HEK293T (cell line): ENCODE data around the gene CASP9.

Experiments used
- CTCF ChIA-PET: fragments of 350-600 bp; formaldehyde crosslinking; extraction: SDS; loops from one replicate; lab custom pipeline; 2021; ENCODE audit warnings: antibody characterized with exemption, inconsistent platforms; lab: Yijun Ruan, JAX
- POLR2A ChIA-PET: fragments of 350-600 bp; formaldehyde crosslinking; extraction: SDS; loops from one replicate; lab custom pipeline; 2020; ENCODE audit warnings: antibody characterized with exemption, inconsistent platforms; lab: Yijun Ruan, JAX
- DNase-seq: peaks from one replicate; pipeline ENCODE4 v3.0.0; 2012; ENCODE audit warnings: mixed read lengths; ENCODE audit errors: extremely low spot score
- ARNT ChIP-seq: fragments of 450-650 bp; IDR thresholded peaks from 2 replicates; pipeline ENCODE4 v1.6.1; 2017; ENCODE audit warnings: mild to moderate bottlenecking
- BHLHE40 ChIP-seq: fragments of 450-650 bp; IDR thresholded peaks from 2 replicates; pipeline ENCODE4 v1.6.1; 2016; ENCODE audit warnings: mild to moderate bottlenecking, moderate library complexity, borderline replicate concordance
- CTBP1 ChIP-seq: fragments of 450-650 bp; IDR thresholded peaks from 2 replicates; pipeline ENCODE4 v1.6.1; 2016; ENCODE audit warnings: borderline replicate concordance
- ELF4 ChIP-seq: fragments of 450-650 bp; IDR thresholded peaks from 2 replicates; pipeline ENCODE4 v1.6.1; 2017; ENCODE audit warnings: antibody characterized with exemption
- FOXA1 ChIP-seq: fragments of 450-650 bp; IDR thresholded peaks from 2 replicates; pipeline ENCODE4 v1.6.1; 2016; ENCODE audit warnings: mild to moderate bottlenecking
- FOXK2 ChIP-seq: fragments of 450-650 bp; IDR thresholded peaks from 2 replicates; pipeline ENCODE4 v1.6.1; 2016; ENCODE audit warnings: mild to moderate bottlenecking
- FOXM1 ChIP-seq: fragments of 450-650 bp; IDR thresholded peaks from 2 replicates; pipeline ENCODE4 v1.6.1; 2017; ENCODE audit warnings: mild to moderate bottlenecking, borderline replicate concordance
- HDGF ChIP-seq: fragments of 450-650 bp; IDR thresholded peaks from 2 replicates; pipeline ENCODE4 v1.6.1; 2017; ENCODE audit warnings: antibody characterized with exemption, borderline replicate concordance
- L3MBTL2 ChIP-seq: fragments of 450-650 bp; conservative IDR thresholded peaks from 2 replicates; pipeline ENCODE4 v1.6.1; 2016; ENCODE audit warnings: mild to moderate bottlenecking
- LEF1 ChIP-seq: fragments of 450-650 bp; IDR thresholded peaks from 2 replicates; pipeline ENCODE4 v1.6.1; 2017; ENCODE audit warnings: mild to moderate bottlenecking, borderline replicate concordance
- NFRKB ChIP-seq: fragments of 450-650 bp; IDR thresholded peaks from 2 replicates; pipeline ENCODE4 v1.6.1; 2016; ENCODE audit warnings: mild to moderate bottlenecking, moderate library complexity
- PKNOX1 ChIP-seq: fragments of 450-650 bp; IDR thresholded peaks from 2 replicates; pipeline ENCODE4 v1.6.1; 2016
- SP1 ChIP-seq: fragments of 450-650 bp; IDR thresholded peaks from 2 replicates; pipeline ENCODE4 v1.6.1; 2017
- SUZ12 ChIP-seq: fragments of 450-650 bp; IDR thresholded peaks from 2 replicates; pipeline ENCODE4 v1.6.1; 2016; ENCODE audit warnings: mild to moderate bottlenecking
- TARDBP ChIP-seq: fragments of 450-650 bp; IDR thresholded peaks from 2 replicates; pipeline ENCODE4 v1.6.1; 2016
- ZNF384 ChIP-seq: fragments of 450-650 bp; IDR thresholded peaks from 2 replicates; pipeline ENCODE4 v1.6.1; 2016

The CASP9 gene

DNA sequence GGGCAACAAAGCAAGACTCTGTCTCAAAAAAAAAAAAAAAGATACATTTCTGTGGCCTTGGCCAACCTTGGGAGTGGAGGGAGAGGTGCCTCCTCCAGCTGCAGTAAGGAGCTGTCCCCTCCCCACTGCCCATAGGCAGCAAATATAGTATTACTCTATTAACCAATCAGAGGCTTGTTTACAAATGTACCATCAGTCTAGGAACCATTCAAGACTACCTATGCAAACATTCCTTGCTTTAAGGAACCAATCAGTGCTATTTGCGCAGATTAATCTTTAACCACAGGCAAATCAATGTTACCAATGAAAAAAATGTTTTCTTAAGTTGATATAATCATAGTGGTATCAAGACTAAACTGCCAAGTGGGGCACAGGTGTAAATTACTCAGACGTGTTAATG, 66.4 kb downstream of the CASP9 start:
- POLR2A ChIA-PET, result no interaction called here
- TF ChIP-seq TARDBP (no peak), SUZ12 (no peak), CTBP1 (no peak), PKNOX1 (no peak), FOXK2 (no peak), LEF1 (no peak), ELF4 (no peak), BHLHE40 (no peak), FOXM1 (no peak), ZNF384 (no peak), SP1 (no peak), NFRKB (no peak), FOXA1 (no peak)
- no peak for DNase-seq
- CTCF ChIA-PET, result no interaction called here

DNA sequence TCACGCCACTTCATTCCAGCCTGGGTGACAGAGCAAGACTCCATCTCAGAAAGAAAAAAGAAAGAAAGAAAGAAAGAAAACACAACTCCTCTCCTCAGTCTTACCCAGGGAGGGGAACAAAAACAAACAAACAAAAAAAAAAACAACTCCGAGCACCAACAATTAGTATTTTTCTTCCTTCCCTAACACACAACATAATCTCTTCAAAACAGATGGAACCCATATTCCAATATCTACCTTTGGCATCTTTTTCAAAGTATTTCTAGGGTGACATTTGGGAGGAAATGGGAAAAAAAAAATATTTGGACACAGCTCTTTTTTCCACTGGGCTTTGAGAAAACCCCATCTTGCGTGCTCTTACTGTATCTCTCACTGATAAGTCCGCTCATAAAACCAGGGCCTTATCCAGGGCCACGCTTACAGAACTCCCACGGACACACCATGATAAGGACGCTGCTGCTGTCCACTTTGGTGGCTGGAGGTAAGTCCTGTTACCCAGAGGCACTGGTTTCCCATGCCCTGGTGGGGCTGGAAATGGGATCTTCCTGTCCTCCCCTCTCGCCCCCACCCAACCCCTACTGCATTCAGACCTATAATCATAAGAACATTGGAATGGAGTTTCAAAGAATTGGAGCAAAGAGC, 67.6 kb downstream of the CASP9 start, which contains the start of gene CELA2A:
CELA2A (plus strand) TSS at position 420 of the 642 bp plus-strand sequence; CDS start at position 442, 22 bp downstream.
- ChIA-PET CTCF (no interaction called here), POLR2A (no interaction called here)
- no peak for DNase-seq
- TF ChIP-seq ZNF384 (no peak), TARDBP (no peak), CTBP1 (no peak), BHLHE40 (no peak)

- DNase-seq, result no peak
- ChIA-PET CTCF (interaction anchor here (0.7 kb wide), 1 partner anchor 421 kb away, joined by 3 read pairs; no protein-coding TSS in a partner anchor), POLR2A (no interaction called here)
- no peak for TF ChIP-seq PKNOX1
- no peak for TF ChIP-seq FOXM1
- no peak for TF ChIP-seq NFRKB
- TF ChIP-seq LEF1, result no peak
- TF ChIP-seq ELF4, result no peak
- TF ChIP-seq BHLHE40, result no peak
- no peak for TF ChIP-seq FOXK2
- TF ChIP-seq SUZ12, result no peak
- no peak for TF ChIP-seq L3MBTL2
- TF ChIP-seq TARDBP, result no peak
- TF ChIP-seq ARNT, result no peak
- TF ChIP-seq FOXA1, result no peak
Measured at GRCh38 chr1:15455522-15455921, 68.5 kb downstream of the CASP9 start.

DNA sequence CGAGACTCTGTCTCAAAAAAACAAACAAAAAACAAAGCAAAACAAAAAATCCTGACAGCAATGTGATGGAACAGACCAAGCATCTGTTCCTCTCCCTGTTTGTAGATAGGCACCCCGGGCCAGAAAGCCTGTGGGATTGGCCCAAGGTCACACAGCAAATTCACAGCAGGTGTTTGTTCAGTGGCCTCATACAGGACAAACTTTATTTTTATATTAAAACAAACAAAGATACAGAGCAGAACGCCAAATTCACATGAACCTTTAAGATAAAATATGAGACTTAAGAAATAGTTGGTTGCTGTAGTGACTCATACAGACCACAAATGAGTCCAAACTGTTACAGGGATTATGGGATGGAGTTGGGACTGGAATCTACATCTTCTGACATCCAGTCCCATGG, 69.8 kb downstream of the CASP9 start:
- POLR2A ChIA-PET, result no interaction called here
- CTCF ChIA-PET, result no interaction called here
- TF ChIP-seq LEF1 (no peak), NFRKB (no peak), ARNT (no peak), CTBP1 (no peak), SP1 (no peak), ZNF384 (no peak), L3MBTL2 (no peak), HDGF (no peak), FOXM1 (no peak), FOXA1 (no peak), PKNOX1 (no peak), BHLHE40 (no peak), SUZ12 (no peak), ELF4 (no peak), TARDBP (no peak)
- no peak for DNase-seq

DNA sequence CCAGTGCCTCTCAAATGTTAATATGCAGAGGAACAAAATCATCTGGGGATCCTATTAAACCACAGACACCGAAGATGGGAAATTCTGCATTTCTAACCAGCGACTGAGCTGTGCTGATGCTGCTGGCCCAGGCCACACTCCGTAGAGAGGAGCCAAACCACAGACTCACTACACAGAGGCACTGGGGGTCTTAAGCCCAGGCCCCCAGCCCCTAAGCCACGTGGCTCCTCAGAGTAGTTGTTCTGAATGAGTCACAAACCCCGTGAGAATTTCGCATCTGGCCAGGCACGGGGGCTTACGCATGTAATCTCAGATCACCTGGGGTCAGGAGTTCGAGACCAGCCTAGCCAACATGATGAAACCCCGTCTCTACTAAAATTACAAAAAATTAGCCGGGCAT, 70.3 kb downstream of the CASP9 start:
- ChIA-PET CTCF (no interaction called here), POLR2A (no interaction called here)
- no peak for DNase-seq
- no peak for TF ChIP-seq ZNF384
- no peak for TF ChIP-seq TARDBP

GRCh38 chr1:15452866-15453571, 71.0 kb downstream of the CASP9 start:
- CTCF ChIA-PET, result interaction anchor here (0.6 kb wide), 1 partner anchor 26 kb away, joined by 3 read pairs; no protein-coding TSS in a partner anchor
- DNase-seq, result no peak
- POLR2A ChIA-PET, result no interaction called here
- TF ChIP-seq SP1 (no peak), ZNF384 (no peak), PKNOX1 (no peak), CTBP1 (no peak), NFRKB (no peak), ELF4 (no peak), BHLHE40 (no peak), FOXA1 (no peak), ARNT (no peak), SUZ12 (no peak), TARDBP (no peak)
